Small intestine (tissue), 7 donors: ENCODE data around the gene ZNF536. TPM values are rescaled to one million over a fixed set of nuclear protein-coding genes. Genes with fewer than 3 reads are reported as not detected.

Experiments used
- DNase-seq, 2 donors: peaks; one replicate each; pipeline versions ENCODE4 v3.0.0 to v3.0.0-alpha.2; 2013
- FAIRE-seq: peaks from 2 replicates; lab custom pipeline; 2012; peaks lifted over from hg19 to GRCh38; lab: Jason Lieb, UNC
- H3K27ac ChIP-seq, 3 donors: one replicate each; pipeline ENCODE4 v1.5.1; 2013; ENCODE audit warnings: low read length in 2 of 3, mild to moderate bottlenecking in 2 of 3, control low read depth in 1 of 3, inconsistent platforms in 1 of 3, low read depth in 1 of 3, moderate library complexity in 1 of 3
- H3K27me3 ChIP-seq, 3 donors: one replicate each; pipeline ENCODE4 v1.6.1; 2013; ENCODE audit warnings: low read length in 3 of 3, inconsistent platforms in 1 of 3; ENCODE audit not compliant: control insufficient read depth in 3 of 3, insufficient read depth in 3 of 3
- H3K36me3 ChIP-seq, 3 donors: one replicate each; pipeline ENCODE4 v1.6.1; 2013; ENCODE audit warnings: low read length in 3 of 3, inconsistent platforms in 1 of 3, low read depth in 1 of 3, mild to moderate bottlenecking in 1 of 3, moderate library complexity in 1 of 3; ENCODE audit not compliant: control insufficient read depth in 3 of 3, insufficient read depth in 2 of 3
- H3K4me1 ChIP-seq, 3 donors: one replicate each; pipeline ENCODE4 v1.6.1; 2013; ENCODE audit warnings: low read length in 2 of 3, inconsistent platforms in 1 of 3, low read depth in 1 of 3, mild to moderate bottlenecking in 1 of 3, moderate library complexity in 1 of 3; ENCODE audit not compliant: control insufficient read depth in 3 of 3, insufficient read depth in 2 of 3
- H3K4me3 ChIP-seq, 3 donors: one replicate each; pipeline ENCODE4 v1.5.1; 2013; ENCODE audit warnings: low read length in 3 of 3, control low read depth in 1 of 3, inconsistent platforms in 1 of 3, low read depth in 1 of 3, mild to moderate bottlenecking in 1 of 3, moderate library complexity in 1 of 3
- H3K9me3 ChIP-seq, 2 donors: one replicate each; pipeline ENCODE4 v1.6.1; 2013; ENCODE audit warnings: low read depth in 1 of 2, low read length in 1 of 2; ENCODE audit not compliant: control insufficient read depth in 2 of 2, insufficient read depth in 1 of 2
- WGBS, 3 donors: extraction: QIAGEN DNeasy Blood & Tissue Kit; methylation state at CpG; one replicate each; pipeline ENCODE4 v1.1.7; 2013; 5-methylcytosine and 5-hydroxymethylcytosine counted together
- polyA plus RNA-seq, 4 donors: library from polyadenylated mRNA; stranded (reverse) in 3 of 4; unstranded in 1 of 4; fragments of 200-250 nt in 3 of 4; fragments of 120-200 nt in 1 of 4; gene quantifications; one replicate each; pipeline versions ENCODE4 v1.2.1 to v1.2.3, GENCODE V29; 2013
- donor health status: healthy with polysubstance abuse.
- donor health status: control.
- donor health status: control.
- donor health status: Bipolar disorder and iron deficiency.
- donor health status: healthy.

Gene ZNF536
- polyA plus RNA-seq, 4 donors: 0.27 to 3.3 (median 0.98) TPM; not detected in 1

GRCh38 chr19:30521937-30522336 is 149.8 kb downstream of the ZNF536 start:
- H3K36me3 ChIP-seq: no peaks in the 10 kb centered on the region
- H3K27ac ChIP-seq: no peak overlapping the region
- H3K4me3 ChIP-seq: no peak overlapping the region
- no peaks in the 10 kb centered on the region for H3K27me3 ChIP-seq
- H3K4me1 ChIP-seq: no peaks in the 10 kb centered on the region
- FAIRE-seq: no peak
- WGBS, 3 donors: 81 to 86% (median 86%) methylated on average over 3 of the region's 3 CpGs
- no peaks in the 10 kb centered on the region for H3K9me3 ChIP-seq
- no peak for DNase-seq

DNA sequence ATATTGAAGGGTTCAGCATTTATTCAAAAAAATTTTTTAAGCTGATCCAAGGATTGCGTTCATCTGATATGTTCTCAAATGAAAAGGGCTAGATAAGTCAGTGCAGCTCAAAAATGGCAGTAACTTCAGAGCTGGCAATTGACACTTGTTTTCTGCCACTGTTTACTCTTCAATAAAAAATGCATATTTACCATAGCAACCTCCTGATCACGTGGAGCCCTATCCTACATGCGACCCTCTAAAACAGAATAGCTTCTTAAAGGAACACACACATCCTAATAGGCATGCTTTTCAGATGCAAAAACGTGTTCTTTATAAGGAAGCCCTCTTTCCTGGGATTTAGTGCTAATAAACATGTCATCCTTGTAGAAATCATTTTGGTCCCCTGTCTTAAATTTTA is 150.2 kb downstream of the ZNF536 start:
- Histone ChIP-seq H3K36me3 (no peaks in the 10 kb centered on the region), H3K27ac (no peak overlapping the region), H3K4me3 (no peak overlapping the region), H3K27me3 (no peaks in the 10 kb centered on the region), H3K9me3 (no peaks in the 10 kb centered on the region), H3K4me1 (no peaks in the 10 kb centered on the region)
- DNase-seq (no peak), FAIRE-seq (no peak)
- 20 to 28% (median 23%) methylated on average over 4 of the region's 4 CpGs for WGBS, 3 donors

DNA sequence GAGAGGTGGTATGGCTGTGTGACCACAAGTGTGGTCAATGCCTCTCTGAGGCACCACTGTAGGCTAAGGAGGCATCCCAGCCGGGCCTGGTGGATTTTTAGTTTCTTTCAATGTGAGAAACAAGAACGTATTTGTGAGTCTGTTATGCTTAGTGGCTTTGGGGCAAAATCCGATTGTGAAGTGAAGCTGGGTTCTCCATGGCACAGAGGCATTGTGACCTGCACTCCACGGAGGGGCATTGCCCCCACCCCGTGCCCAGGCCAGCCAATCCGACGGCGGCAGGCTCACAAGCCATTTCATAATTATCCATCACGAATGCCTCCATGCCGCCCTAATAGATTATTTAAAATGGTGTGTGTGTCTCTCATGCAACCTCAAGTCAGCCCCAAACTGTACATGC is 151.6 kb downstream of the ZNF536 start:
- 74 to 82% (median 77%) methylated on average over 10 of the region's 10 CpGs for WGBS, 3 donors

DNA sequence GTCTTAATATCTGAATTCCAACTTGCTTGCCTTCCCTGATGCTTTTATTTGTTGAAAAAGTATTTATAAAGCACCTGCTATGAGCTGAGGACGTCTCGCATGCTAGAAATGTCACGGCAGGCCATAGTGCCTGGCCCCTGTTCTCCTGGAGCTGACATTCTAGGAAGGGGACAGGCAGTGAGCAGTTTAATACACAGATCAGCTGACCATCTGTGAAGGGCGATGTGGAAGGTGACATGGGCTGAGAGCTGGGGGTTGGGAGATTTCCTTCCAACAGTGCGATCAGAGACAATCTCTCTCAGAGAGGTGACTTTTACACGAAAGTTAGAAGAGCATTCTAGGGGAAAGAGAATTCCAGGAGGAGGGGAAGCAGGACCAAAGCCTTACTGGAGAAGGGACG is 153.2 kb downstream of the ZNF536 start:
- H3K9me3 ChIP-seq: no peaks in the 10 kb centered on the region
- H3K4me3 ChIP-seq: no peak overlapping the region
- 72 to 78% (median 73%) methylated on average over 7 of the region's 7 CpGs for WGBS, 3 donors
- no peak for DNase-seq
- H3K4me1 ChIP-seq: no peaks in the 10 kb centered on the region
- H3K27ac ChIP-seq: no peak overlapping the region
- no peaks in the 10 kb centered on the region for H3K27me3 ChIP-seq
- H3K36me3 ChIP-seq: no peaks in the 10 kb centered on the region
- FAIRE-seq: no peak

More for the DNA sequence above, 151.6 kb downstream of the ZNF536 start:
- Histone ChIP-seq H3K9me3 (no peaks in the 10 kb centered on the region), H3K4me3 (no peak overlapping the region), H3K36me3 (no peaks in the 10 kb centered on the region), H3K27me3 (no peaks in the 10 kb centered on the region), H3K4me1 (no peaks in the 10 kb centered on the region), H3K27ac (no peak overlapping the region)
- FAIRE-seq: no peak
- no peak for DNase-seq

DNA sequence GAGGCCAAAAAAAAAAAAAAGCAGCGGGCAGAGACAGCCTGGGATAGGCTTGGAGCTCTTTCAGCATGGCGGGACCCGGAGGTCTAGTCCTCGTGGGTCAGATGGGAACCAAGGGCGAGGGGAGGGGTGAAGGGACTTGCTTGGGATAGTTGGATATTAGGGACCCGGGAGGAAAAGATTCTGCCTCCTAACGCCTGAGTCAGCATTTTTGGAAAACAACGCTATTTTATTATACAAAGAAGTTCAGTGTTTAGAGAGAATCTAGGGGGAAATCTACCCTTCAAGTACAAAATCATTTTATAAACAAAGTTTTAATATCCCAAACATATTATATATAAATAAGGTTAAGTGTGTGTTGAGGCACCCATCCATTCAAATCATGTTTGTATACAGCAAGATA is 156.7 kb downstream of the ZNF536 start:
- WGBS, 3 donors: 61 to 78% (median 76%) methylated on average over 8 of the region's 8 CpGs
- no peaks in the 10 kb centered on the region for H3K27me3 ChIP-seq
- H3K27ac ChIP-seq: no peak overlapping the region
- H3K36me3 ChIP-seq: no peaks in the 10 kb centered on the region
- no peaks in the 10 kb centered on the region for H3K4me1 ChIP-seq
- no peak for DNase-seq
- no peaks in the 10 kb centered on the region for H3K9me3 ChIP-seq
- no peak for FAIRE-seq
- H3K4me3 ChIP-seq: no peak overlapping the region

GRCh38 chr19:30529876-30530275 is 157.7 kb downstream of the ZNF536 start:
- Histone ChIP-seq H3K36me3 (no peaks in the 10 kb centered on the region), H3K27ac (no peak overlapping the region), H3K4me1 (no peaks in the 10 kb centered on the region), H3K27me3 (no peaks in the 10 kb centered on the region), H3K9me3 (no peaks in the 10 kb centered on the region), H3K4me3 (no peak overlapping the region)
- FAIRE-seq (no peak), DNase-seq (no peak)
- 63 to 79% (median 71%) methylated on average over 3 of the region's 3 CpGs for WGBS, 3 donors

DNA sequence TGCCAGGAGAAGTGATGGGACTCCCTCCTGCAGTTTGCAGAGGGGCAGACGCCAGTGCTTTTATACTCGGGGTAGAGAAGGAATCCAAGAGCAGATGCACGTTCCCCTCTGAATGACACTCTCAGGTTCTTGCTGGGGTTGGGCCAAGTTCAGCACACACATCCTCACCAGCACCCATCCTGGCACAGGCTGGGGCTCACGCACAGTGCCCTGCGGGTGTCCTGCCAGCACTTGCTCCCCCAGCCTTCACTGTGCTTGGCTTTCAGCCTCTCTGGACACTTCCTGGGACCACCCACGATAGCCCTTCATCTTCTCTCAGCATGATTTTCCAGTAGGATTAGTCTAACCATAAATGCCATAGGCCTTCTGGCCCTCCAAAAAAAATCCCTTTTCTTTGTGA is 158.6 kb downstream of the ZNF536 start:
- Histone ChIP-seq H3K9me3 (no peaks in the 10 kb centered on the region), H3K4me1 (no peaks in the 10 kb centered on the region)
- WGBS, 3 donors: 68 to 73% (median 72%) methylated on average over 6 of the region's 6 CpGs

GRCh38 chr19:30535011-30535410 is 162.8 kb downstream of the ZNF536 start:
- no peaks in the 10 kb centered on the region for H3K27me3 ChIP-seq
- no peak for DNase-seq
- H3K9me3 ChIP-seq: no peaks in the 10 kb centered on the region
- FAIRE-seq: no peak
- WGBS, 3 donors: 66 to 84% (median 71%) methylated on average over 9 of the region's 9 CpGs
- no peak overlapping the region for H3K27ac ChIP-seq
- H3K4me1 ChIP-seq: no peaks in the 10 kb centered on the region
- no peaks in the 10 kb centered on the region for H3K36me3 ChIP-seq
- no peak overlapping the region for H3K4me3 ChIP-seq

More for the DNA sequence above, 158.6 kb downstream of the ZNF536 start:
- H3K36me3 ChIP-seq: no peaks in the 10 kb centered on the region
- H3K27me3 ChIP-seq: no peaks in the 10 kb centered on the region
- H3K27ac ChIP-seq: no peak overlapping the region
- FAIRE-seq (no peak), DNase-seq (no peak)
- H3K4me3 ChIP-seq: no peak overlapping the region

DNA sequence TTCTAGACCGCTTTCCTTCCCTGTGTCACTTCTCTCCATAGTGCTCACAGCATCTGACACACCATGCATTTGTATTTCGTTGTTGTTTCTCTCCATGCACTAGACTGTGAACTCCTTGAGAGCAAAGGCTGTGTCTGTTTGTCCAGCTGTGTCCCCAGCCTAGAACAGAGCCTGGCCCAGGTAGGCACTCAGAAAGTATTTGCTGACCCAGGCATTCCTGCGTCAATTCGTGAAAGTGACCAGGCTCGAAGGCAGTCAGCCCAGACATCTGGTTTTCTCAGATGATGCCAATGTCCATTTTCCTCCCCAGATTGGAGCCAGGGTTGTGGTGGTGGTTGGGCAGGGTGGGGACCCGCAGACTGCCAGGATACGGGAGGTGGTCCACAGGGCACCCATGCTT is 164.8 kb downstream of the ZNF536 start:
- no peak for DNase-seq
- Histone ChIP-seq H3K9me3 (no peaks in the 10 kb centered on the region), H3K4me3 (no peak overlapping the region), H3K4me1 (no peaks in the 10 kb centered on the region), H3K36me3 (no peaks in the 10 kb centered on the region), H3K27me3 (no peaks in the 10 kb centered on the region), H3K27ac (no peak overlapping the region)
- WGBS, 3 donors: 82 to 87% (median 83%) methylated on average over 7 of the region's 7 CpGs
- FAIRE-seq: no peak
